NB4 (cell line): ENCODE data around the gene E2F8.

Source experiments
- POLR2A ChIP-seq: IDR thresholded peaks from 2 replicates; pipeline ENCODE4 v1.6.1; 2011; ENCODE audit warnings: mild to moderate bottlenecking; ENCODE audit not compliant: insufficient read length; ENCODE audit errors: extremely low read depth
- TF ChIP-seq, protein P1 (sequence below): IDR thresholded peaks from one replicate; pipeline ENCODE4 v1.5.1; 2012; ENCODE audit warnings: low read depth, low read length

DNA sequence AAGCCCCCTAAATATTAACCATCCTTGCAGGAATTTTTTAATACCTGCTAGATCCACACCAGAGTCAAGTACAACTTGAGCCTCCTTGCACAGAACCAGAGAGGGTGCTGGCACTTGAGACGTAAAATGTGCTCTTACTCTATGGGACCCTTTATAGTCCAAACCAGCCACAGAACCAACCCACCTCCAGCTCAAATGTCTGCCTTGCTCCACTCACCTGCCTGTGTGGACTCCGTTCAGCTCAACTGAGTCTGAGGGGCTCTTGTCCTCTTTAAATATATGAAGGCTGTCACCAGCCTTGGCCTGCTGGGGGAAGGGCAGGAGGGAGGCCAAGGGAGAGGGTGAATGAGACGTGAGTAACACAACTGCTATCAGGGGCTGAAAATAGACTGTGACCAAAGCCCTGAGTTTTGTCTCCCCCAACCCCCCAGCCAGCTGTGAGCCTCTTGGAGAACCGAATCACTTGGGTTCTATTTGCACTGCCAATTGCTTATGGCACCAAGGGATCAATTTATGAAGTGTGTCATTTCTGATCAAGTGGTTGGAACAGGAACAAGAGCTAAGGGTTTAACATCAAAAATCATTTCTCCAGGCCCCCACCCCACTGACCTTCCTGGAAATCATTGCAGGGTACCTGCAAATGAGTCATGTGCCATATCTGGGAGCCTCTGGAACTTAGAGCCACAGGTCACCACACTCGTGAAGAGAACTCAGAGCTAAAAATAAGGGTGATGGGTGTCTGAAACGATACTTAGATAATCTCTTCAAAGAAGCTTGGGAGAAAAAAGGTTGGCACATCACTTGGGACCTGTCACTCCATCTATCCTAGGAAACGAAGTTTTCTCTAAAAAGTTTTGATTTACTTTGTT lies 38.8 kb downstream of the E2F8 start, which contains the start of gene CSRP3:
- TF ChIP-seq, protein P1, sequence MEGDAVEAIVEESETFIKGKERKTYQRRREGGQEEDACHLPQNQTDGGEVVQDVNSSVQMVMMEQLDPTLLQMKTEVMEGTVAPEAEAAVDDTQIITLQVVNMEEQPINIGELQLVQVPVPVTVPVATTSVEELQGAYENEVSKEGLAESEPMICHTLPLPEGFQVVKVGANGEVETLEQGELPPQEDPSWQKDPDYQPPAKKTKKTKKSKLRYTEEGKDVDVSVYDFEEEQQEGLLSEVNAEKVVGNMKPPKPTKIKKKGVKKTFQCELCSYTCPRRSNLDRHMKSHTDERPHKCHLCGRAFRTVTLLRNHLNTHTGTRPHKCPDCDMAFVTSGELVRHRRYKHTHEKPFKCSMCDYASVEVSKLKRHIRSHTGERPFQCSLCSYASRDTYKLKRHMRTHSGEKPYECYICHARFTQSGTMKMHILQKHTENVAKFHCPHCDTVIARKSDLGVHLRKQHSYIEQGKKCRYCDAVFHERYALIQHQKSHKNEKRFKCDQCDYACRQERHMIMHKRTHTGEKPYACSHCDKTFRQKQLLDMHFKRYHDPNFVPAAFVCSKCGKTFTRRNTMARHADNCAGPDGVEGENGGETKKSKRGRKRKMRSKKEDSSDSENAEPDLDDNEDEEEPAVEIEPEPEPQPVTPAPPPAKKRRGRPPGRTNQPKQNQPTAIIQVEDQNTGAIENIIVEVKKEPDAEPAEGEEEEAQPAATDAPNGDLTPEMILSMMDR: no peak
- TF ChIP-seq POLR2A: no peak
